ENCODE results near the gene GDPD5. TPM values are rescaled to one million over a fixed set of nuclear protein-coding genes. Genes with fewer than 3 reads are reported as not detected.

GDPD5 gene
- total and polyA plus RNA-seq, 2 donors (not counting 1 experiment from before 2014, with no cell fraction given) = 2.5 to 3.1 TPM

DNA sequence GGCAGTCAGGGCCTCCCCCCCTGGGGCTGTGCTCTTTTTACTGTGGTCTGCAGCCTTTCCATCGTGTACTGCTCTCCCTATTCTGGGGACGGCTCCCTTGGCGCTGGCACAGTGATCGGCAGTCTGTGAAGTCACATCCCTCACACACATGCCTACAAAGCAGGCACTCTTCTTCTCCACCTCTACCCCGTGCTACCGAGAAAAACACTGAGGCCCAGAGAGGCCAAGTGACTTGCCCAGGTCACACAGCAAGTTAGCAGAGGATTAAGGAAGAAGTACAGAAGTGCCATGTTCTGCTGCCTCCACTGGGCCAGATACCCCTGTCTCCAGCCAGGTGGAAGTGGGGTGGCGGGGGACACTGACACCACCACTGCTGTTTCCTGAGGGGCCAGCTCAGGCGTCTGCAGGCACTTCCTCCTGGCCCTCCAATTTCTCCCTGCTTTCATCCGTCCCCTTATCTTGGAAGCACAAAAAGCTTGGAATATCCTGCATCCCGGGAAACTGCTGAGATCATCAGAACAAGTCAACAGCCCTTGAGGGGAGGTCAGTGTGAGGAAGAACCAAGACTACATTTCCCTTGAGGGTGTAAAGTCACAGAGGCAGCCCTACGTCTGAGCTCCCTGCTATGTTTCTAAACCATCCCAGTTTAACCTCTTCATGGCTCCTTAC lies 62.5 kb downstream of the GDPD5 start:
- Histone ChIP-seq H3K4me3 (replicated peaks in 1 of 4; ENCODE audit: control extremely low read depth in 1 of 4, insufficient read depth in 1 of 4, low read depth in 3 of 4, low read length in 4 of 4) (no peak overlapping the region), H3K79me2 (ENCODE audit: control insufficient read depth, insufficient read depth, low read length) (no peaks in the 10 kb centered on the region), H3K27me3 (ENCODE audit: control insufficient read depth, insufficient read depth, low read length) (peaks cover 13% of the 10 kb centered on the region), H3K27ac (ENCODE audit: insufficient read depth, low read length) (no peak overlapping the region), H3K9me3 (ENCODE audit: control insufficient read depth, insufficient read depth, low read depth, low read length) (no peaks in the 10 kb centered on the region), H4K20me1 (ENCODE audit: control insufficient read depth, extremely low read depth, insufficient read depth, low read length) (no peaks in the 10 kb centered on the region), H3K9ac (ENCODE audit: insufficient read depth, low read length) (no peak overlapping the region), H3K4me2 (ENCODE audit: extremely low read depth, insufficient read depth, low read length) (no peak overlapping the region), H3K4me1 (ENCODE audit: control insufficient read depth, extremely low read depth, insufficient read depth, low read length) (no peaks in the 10 kb centered on the region), H3K36me3 (ENCODE audit: control insufficient read depth, insufficient read depth, low read length) (no peaks in the 10 kb centered on the region), H2AFZ (ENCODE audit: low read length) (no peak overlapping the region)
- TF ChIP-seq, protein P1, sequence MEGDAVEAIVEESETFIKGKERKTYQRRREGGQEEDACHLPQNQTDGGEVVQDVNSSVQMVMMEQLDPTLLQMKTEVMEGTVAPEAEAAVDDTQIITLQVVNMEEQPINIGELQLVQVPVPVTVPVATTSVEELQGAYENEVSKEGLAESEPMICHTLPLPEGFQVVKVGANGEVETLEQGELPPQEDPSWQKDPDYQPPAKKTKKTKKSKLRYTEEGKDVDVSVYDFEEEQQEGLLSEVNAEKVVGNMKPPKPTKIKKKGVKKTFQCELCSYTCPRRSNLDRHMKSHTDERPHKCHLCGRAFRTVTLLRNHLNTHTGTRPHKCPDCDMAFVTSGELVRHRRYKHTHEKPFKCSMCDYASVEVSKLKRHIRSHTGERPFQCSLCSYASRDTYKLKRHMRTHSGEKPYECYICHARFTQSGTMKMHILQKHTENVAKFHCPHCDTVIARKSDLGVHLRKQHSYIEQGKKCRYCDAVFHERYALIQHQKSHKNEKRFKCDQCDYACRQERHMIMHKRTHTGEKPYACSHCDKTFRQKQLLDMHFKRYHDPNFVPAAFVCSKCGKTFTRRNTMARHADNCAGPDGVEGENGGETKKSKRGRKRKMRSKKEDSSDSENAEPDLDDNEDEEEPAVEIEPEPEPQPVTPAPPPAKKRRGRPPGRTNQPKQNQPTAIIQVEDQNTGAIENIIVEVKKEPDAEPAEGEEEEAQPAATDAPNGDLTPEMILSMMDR (conservative IDR thresholded peaks at IDR 0.05 in 1 of 2, IDR thresholded peaks at IDR 0.05 in 1 of 2; ENCODE audit: low read depth in 1 of 2, low read length in 2 of 2) = no peak
- no peak for TF ChIP-seq EZH2 (IDR thresholded peaks at IDR 0.05; ENCODE audit: low read length, missing control alignments)
- peak in 1 of 2 donors; percentile 12 for DNase-seq (ENCODE audit: low read depth in 2 of 2)

DNA sequence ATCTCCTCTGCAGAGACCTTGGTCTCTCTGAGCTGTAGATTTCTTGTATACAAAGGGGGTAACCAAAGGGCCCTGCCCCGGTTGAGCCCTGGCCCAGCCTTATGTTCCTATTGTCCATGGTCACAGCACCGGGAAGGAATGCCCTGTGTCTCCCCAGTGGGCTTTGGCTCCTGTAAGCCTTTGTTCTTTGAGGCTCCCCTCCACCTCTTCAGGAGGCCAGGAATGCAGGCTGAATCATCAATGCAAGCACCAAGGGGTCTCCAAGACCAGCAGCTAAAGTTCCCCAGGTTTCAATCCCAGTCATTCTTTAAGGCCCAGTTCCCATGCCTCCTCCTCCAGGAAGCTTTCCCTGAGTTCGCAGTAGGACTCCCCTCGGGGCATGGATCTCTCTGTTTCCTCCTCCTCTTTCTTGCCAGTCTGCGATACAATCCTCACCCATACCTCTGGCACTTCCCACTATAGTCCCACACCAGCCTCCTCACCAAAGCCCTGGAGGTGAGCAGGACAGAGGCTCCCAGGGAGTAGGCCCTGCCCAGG lies 63.6 kb downstream of the GDPD5 start:
- no peak overlapping the region for H3K4me3 ChIP-seq (replicated peaks in 1 of 4; ENCODE audit: control extremely low read depth in 1 of 4, insufficient read depth in 1 of 4, low read depth in 3 of 4, low read length in 4 of 4)
- TF ChIP-seq EZH2 (IDR thresholded peaks at IDR 0.05; ENCODE audit: low read length, missing control alignments) = no peak
- TF ChIP-seq, protein P1 (conservative IDR thresholded peaks at IDR 0.05 in 1 of 2, IDR thresholded peaks at IDR 0.05 in 1 of 2; ENCODE audit: low read depth in 1 of 2, low read length in 2 of 2) = no peak

DNA sequence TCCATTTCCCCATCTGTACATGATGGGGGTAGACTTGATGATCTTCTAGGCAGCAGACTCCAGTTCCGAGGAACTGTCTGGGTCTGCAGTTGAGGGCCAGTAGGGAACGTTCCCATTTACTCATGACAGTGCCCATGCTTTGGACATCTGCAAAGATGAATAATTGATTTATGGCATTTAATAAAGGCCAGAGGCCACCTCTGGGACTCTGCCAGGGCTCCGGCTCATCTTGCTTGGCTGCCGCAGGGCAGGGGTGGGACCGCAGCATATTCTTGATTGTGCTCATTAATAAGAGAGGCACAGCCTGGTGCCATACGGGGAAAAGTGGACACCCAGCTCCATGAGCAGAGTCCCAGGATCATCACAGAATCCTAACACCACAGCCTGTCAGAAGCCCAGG lies 64.6 kb downstream of the GDPD5 start:
- Histone ChIP-seq H3K9me3 (ENCODE audit: control insufficient read depth, insufficient read depth, low read depth, low read length) (no peaks in the 10 kb centered on the region), H3K36me3 (ENCODE audit: control insufficient read depth, insufficient read depth, low read length) (no peaks in the 10 kb centered on the region), H2AFZ (ENCODE audit: low read length) (no peak overlapping the region), H3K4me2 (ENCODE audit: extremely low read depth, insufficient read depth, low read length) (no peak overlapping the region), H3K4me1 (ENCODE audit: control insufficient read depth, extremely low read depth, insufficient read depth, low read length) (no peaks in the 10 kb centered on the region), H3K27ac (ENCODE audit: insufficient read depth, low read length) (no peak overlapping the region), H3K9ac (ENCODE audit: insufficient read depth, low read length) (no peak overlapping the region), H3K27me3 (ENCODE audit: control insufficient read depth, insufficient read depth, low read length) (peaks cover 15% of the 10 kb centered on the region), H3K79me2 (ENCODE audit: control insufficient read depth, insufficient read depth, low read length) (no peaks in the 10 kb centered on the region), H4K20me1 (ENCODE audit: control insufficient read depth, extremely low read depth, insufficient read depth, low read length) (no peaks in the 10 kb centered on the region), H3K4me3 (replicated peaks in 1 of 4; ENCODE audit: control extremely low read depth in 1 of 4, insufficient read depth in 1 of 4, low read depth in 3 of 4, low read length in 4 of 4) (no peak overlapping the region)
- TF ChIP-seq, protein P1 (conservative IDR thresholded peaks at IDR 0.05 in 1 of 2, IDR thresholded peaks at IDR 0.05 in 1 of 2; ENCODE audit: low read depth in 1 of 2, low read length in 2 of 2) = no peak
- TF ChIP-seq EZH2 (IDR thresholded peaks at IDR 0.05; ENCODE audit: low read length, missing control alignments) = no peak
- no peak for DNase-seq (ENCODE audit: low read depth in 2 of 2)

More for the DNA sequence above, 63.6 kb downstream of the GDPD5 start:
- Histone ChIP-seq H3K27me3 (ENCODE audit: control insufficient read depth, insufficient read depth, low read length) (peaks cover 13% of the 10 kb centered on the region), H2AFZ (ENCODE audit: low read length) (no peak overlapping the region), H3K9ac (ENCODE audit: insufficient read depth, low read length) (no peak overlapping the region), H3K4me2 (ENCODE audit: extremely low read depth, insufficient read depth, low read length) (no peak overlapping the region), H3K9me3 (ENCODE audit: control insufficient read depth, insufficient read depth, low read depth, low read length) (no peaks in the 10 kb centered on the region), H4K20me1 (ENCODE audit: control insufficient read depth, extremely low read depth, insufficient read depth, low read length) (no peaks in the 10 kb centered on the region), H3K4me1 (ENCODE audit: control insufficient read depth, extremely low read depth, insufficient read depth, low read length) (no peaks in the 10 kb centered on the region), H3K36me3 (ENCODE audit: control insufficient read depth, insufficient read depth, low read length) (no peaks in the 10 kb centered on the region), H3K27ac (ENCODE audit: insufficient read depth, low read length) (no peak overlapping the region), H3K79me2 (ENCODE audit: control insufficient read depth, insufficient read depth, low read length) (no peaks in the 10 kb centered on the region)
- DNase-seq (ENCODE audit: low read depth in 2 of 2) = peak in 1 of 2 donors; percentile 27

Measured in fibroblast of lung (primary cell).